ENCODE data around the gene CAV1.

CAV1 gene

DNA sequence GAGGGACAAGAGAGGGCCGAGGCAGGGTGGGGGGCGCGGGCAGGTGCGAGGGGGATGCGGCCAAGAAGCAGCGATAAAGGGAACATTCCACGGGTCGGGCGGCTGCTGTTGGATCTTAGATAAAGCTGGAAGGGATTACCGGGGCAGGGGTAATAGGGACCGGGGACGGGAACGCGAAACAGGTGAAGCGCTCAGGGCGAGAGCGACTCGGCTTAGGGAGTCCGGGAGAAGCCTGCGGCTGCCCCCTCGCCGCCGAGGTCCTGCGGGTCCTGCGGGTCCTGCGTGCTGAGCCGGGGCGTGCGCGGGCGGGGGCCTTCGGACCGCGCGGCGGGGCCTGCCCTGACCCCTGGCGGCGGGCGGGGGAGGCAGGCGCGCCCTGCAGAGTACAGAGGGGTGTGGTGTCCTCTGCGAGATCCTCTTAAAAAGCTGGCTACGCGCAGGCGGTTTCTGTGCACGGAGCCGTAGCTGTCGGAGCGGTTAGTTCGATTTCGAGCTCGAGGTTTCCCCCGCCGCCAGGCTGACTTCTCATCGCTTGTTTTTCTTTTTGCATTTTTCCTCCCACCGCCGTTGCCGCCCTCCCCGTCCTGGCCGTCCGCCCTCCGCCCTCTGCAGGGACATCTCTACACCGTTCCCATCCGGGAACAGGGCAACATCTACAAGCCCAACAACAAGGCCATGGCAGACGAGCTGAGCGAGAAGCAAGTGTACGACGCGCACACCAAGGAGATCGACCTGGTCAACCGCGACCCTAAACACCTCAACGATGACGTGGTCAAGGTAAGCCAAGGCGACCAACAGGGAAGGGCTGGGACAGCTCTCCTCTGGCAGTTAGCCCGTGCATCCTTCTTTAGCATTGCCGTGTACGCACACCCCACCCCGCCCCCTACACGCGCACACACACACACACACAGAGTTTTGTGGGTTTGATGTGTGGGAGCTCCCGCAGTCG lies 1.4 kb downstream of the CAV1 start:
- no peaks in the 10 kb centered on the region for H3K9me3 ChIP-seq (ENCODE audit: control insufficient read depth, low read length)
- peak overlapping the region; percentile 74 for H3K9ac ChIP-seq (ENCODE audit: low read length)
- H3K4me3 ChIP-seq (ENCODE audit: low read length): peak overlapping the region; percentile 68
- peaks cover 38% of the 10 kb centered on the region for H3K27me3 ChIP-seq (ENCODE audit: control insufficient read depth, insufficient read depth, low read length)
- no peaks in the 10 kb centered on the region for H3K36me3 ChIP-seq (ENCODE audit: control insufficient read depth, insufficient read depth, low read length)
- peaks cover 11% of the 10 kb centered on the region for H3K4me1 ChIP-seq (ENCODE audit: control insufficient read depth, insufficient read depth, low read length)

DNA sequence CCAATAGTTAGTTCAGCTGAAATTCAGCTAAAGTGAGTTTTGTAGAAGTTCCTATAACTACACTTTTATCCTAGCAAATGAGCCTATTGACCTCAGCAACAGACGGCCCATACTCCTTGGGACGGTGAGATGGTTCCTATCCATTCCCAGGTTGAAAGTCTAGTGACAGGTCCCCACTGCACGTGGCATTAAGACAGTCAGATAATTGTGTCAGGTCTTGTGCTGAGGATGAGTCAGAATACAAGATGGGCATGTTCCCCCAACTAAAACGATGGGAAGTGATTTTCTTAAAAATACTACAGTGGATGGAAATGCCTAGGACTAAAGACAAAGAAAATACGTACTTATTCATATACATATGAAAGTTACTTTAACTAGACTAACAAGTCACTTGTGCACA lies 2.1 kb downstream of the CAV1 start:
- H3K4me1 ChIP-seq (ENCODE audit: control insufficient read depth, insufficient read depth, low read length): peaks cover 11% of the 10 kb centered on the region
- no peaks in the 10 kb centered on the region for H3K36me3 ChIP-seq (ENCODE audit: control insufficient read depth, insufficient read depth, low read length)
- no peak overlapping the region for H3K4me3 ChIP-seq (ENCODE audit: low read length)
- H3K9ac ChIP-seq (ENCODE audit: low read length): no peak overlapping the region
- peaks cover 38% of the 10 kb centered on the region for H3K27me3 ChIP-seq (ENCODE audit: control insufficient read depth, insufficient read depth, low read length)
- H3K9me3 ChIP-seq (ENCODE audit: control insufficient read depth, low read length): no peaks in the 10 kb centered on the region

DNA sequence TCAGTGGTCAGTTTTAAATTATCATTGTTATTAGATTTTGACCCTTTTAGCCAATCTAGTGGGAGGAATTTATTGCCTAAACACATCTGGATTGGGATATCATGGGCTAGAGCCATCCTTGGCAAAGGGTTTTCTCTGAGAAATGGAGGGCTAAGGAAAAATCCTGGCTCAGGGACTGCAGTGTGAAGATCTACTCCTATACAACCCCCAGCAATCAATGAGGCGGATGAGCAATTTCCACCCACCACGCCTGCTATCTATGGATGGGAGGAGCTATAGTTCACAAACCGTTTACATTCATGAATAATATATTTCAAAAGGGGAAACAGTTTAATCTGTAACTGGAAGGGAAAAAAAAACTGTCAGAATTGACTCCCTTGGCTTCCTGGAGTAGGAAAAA lies 2.7 kb downstream of the CAV1 start:
- H3K9me3 ChIP-seq (ENCODE audit: control insufficient read depth, low read length): no peaks in the 10 kb centered on the region
- H3K27me3 ChIP-seq (ENCODE audit: control insufficient read depth, insufficient read depth, low read length): peaks cover 38% of the 10 kb centered on the region
- H3K4me3 ChIP-seq (ENCODE audit: low read length): no peak overlapping the region
- H3K36me3 ChIP-seq (ENCODE audit: control insufficient read depth, insufficient read depth, low read length): no peaks in the 10 kb centered on the region
- H3K4me1 ChIP-seq (ENCODE audit: control insufficient read depth, insufficient read depth, low read length): peaks cover 11% of the 10 kb centered on the region
- peak overlapping the region; percentile 2 for H3K9ac ChIP-seq (ENCODE audit: low read length)

- peaks cover 11% of the 10 kb centered on the region for H3K4me1 ChIP-seq (ENCODE audit: control insufficient read depth, insufficient read depth, low read length)
- H3K27me3 ChIP-seq (ENCODE audit: control insufficient read depth, insufficient read depth, low read length): peaks cover 38% of the 10 kb centered on the region
- no peaks in the 10 kb centered on the region for H3K36me3 ChIP-seq (ENCODE audit: control insufficient read depth, insufficient read depth, low read length)
- no peaks in the 10 kb centered on the region for H3K9me3 ChIP-seq (ENCODE audit: control insufficient read depth, low read length)
- no peak overlapping the region for H3K4me3 ChIP-seq (ENCODE audit: low read length)
- H3K9ac ChIP-seq (ENCODE audit: low read length): peak overlapping the region; percentile 31
Observed at GRCh38 chr7:116528008-116528789, 3.4 kb downstream of the CAV1 start.

- Histone ChIP-seq H3K4me3 (ENCODE audit: low read length) (no peak overlapping the region), H3K4me1 (ENCODE audit: control insufficient read depth, insufficient read depth, low read length) (peaks cover 11% of the 10 kb centered on the region), H3K36me3 (ENCODE audit: control insufficient read depth, insufficient read depth, low read length) (no peaks in the 10 kb centered on the region)
Observed at GRCh38 chr7:116529250-116529649, 4.4 kb downstream of the CAV1 start.

GRCh38 chr7:116530107-116530820 lies 5.4 kb downstream of the CAV1 start:
- no peak overlapping the region for H3K4me3 ChIP-seq (ENCODE audit: low read length)
- no peak overlapping the region for H3K9ac ChIP-seq (ENCODE audit: low read length)
- H3K36me3 ChIP-seq (ENCODE audit: control insufficient read depth, insufficient read depth, low read length): no peaks in the 10 kb centered on the region
- peaks cover 29% of the 10 kb centered on the region for H3K27me3 ChIP-seq (ENCODE audit: control insufficient read depth, insufficient read depth, low read length)
- H3K9me3 ChIP-seq (ENCODE audit: control insufficient read depth, low read length): no peaks in the 10 kb centered on the region
- H3K4me1 ChIP-seq (ENCODE audit: control insufficient read depth, insufficient read depth, low read length): peaks cover 5% of the 10 kb centered on the region

More at GRCh38 chr7:116529250-116529649, 4.4 kb downstream of the CAV1 start:
- Histone ChIP-seq H3K27me3 (ENCODE audit: control insufficient read depth, insufficient read depth, low read length) (peaks cover 38% of the 10 kb centered on the region), H3K9ac (ENCODE audit: low read length) (no peak overlapping the region), H3K9me3 (ENCODE audit: control insufficient read depth, low read length) (no peaks in the 10 kb centered on the region)

GRCh38 chr7:116532102-116532688 lies 7.4 kb downstream of the CAV1 start:
- no peaks in the 10 kb centered on the region for H3K36me3 ChIP-seq (ENCODE audit: control insufficient read depth, insufficient read depth, low read length)
- H3K4me1 ChIP-seq (ENCODE audit: control insufficient read depth, insufficient read depth, low read length): no peaks in the 10 kb centered on the region
- peaks cover 11% of the 10 kb centered on the region for H3K27me3 ChIP-seq (ENCODE audit: control insufficient read depth, insufficient read depth, low read length)
- no peak overlapping the region for H3K9ac ChIP-seq (ENCODE audit: low read length)
- H3K9me3 ChIP-seq (ENCODE audit: control insufficient read depth, low read length): no peaks in the 10 kb centered on the region
- H3K4me3 ChIP-seq (ENCODE audit: low read length): no peak overlapping the region

GRCh38 chr7:116534790-116535189 lies 10.0 kb downstream of the CAV1 start:
- H3K36me3 ChIP-seq (ENCODE audit: control insufficient read depth, insufficient read depth, low read length): no peaks in the 10 kb centered on the region
- no peaks in the 10 kb centered on the region for H3K4me1 ChIP-seq (ENCODE audit: control insufficient read depth, insufficient read depth, low read length)
- H3K27me3 ChIP-seq (ENCODE audit: control insufficient read depth, insufficient read depth, low read length): no peaks in the 10 kb centered on the region
- no peak overlapping the region for H3K4me3 ChIP-seq (ENCODE audit: low read length)
- H3K9me3 ChIP-seq (ENCODE audit: control insufficient read depth, low read length): no peaks in the 10 kb centered on the region
- H3K9ac ChIP-seq (ENCODE audit: low read length): no peak overlapping the region

GRCh38 chr7:116535416-116535815 lies 10.6 kb downstream of the CAV1 start:
- Histone ChIP-seq H3K9me3 (ENCODE audit: control insufficient read depth, low read length) (no peaks in the 10 kb centered on the region), H3K27me3 (ENCODE audit: control insufficient read depth, insufficient read depth, low read length) (no peaks in the 10 kb centered on the region), H3K9ac (ENCODE audit: low read length) (no peak overlapping the region), H3K4me1 (ENCODE audit: control insufficient read depth, insufficient read depth, low read length) (no peaks in the 10 kb centered on the region), H3K4me3 (ENCODE audit: low read length) (no peak overlapping the region), H3K36me3 (ENCODE audit: control insufficient read depth, insufficient read depth, low read length) (no peaks in the 10 kb centered on the region)

DNA sequence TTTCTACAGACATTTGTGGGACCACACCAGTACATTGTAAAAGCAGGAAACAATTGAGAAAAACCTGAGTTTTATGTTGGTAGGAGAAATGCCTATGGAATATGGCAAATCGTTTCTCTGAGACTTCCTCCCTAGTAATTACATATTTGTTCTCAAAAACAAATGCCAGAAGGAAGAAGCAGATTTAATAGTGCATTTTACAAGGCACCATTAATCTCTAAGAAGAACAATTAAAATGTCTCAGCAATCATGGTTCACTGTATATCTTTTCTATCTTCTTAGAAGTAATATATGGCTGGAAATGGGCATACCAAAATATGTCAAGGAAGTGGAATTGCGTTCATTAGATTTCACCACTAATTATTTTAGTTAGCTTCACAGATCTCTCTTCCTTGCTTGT lies 13.3 kb downstream of the CAV1 start:
- Histone ChIP-seq H3K27me3 (ENCODE audit: control insufficient read depth, insufficient read depth, low read length) (no peaks in the 10 kb centered on the region), H3K9ac (ENCODE audit: low read length) (no peak overlapping the region), H3K4me1 (ENCODE audit: control insufficient read depth, insufficient read depth, low read length) (no peaks in the 10 kb centered on the region), H3K4me3 (ENCODE audit: low read length) (no peak overlapping the region), H3K36me3 (ENCODE audit: control insufficient read depth, insufficient read depth, low read length) (no peaks in the 10 kb centered on the region), H3K9me3 (ENCODE audit: control insufficient read depth, low read length) (no peaks in the 10 kb centered on the region)

- no peak overlapping the region for H3K9ac ChIP-seq (ENCODE audit: low read length)
Observed at GRCh38 chr7:116539879-116540278, 15.0 kb downstream of the CAV1 start.

More at GRCh38 chr7:116539879-116540278, 15.0 kb downstream of the CAV1 start:
- Histone ChIP-seq H3K36me3 (ENCODE audit: control insufficient read depth, insufficient read depth, low read length) (no peaks in the 10 kb centered on the region), H3K4me1 (ENCODE audit: control insufficient read depth, insufficient read depth, low read length) (no peaks in the 10 kb centered on the region), H3K4me3 (ENCODE audit: low read length) (no peak overlapping the region), H3K27me3 (ENCODE audit: control insufficient read depth, insufficient read depth, low read length) (no peaks in the 10 kb centered on the region), H3K9me3 (ENCODE audit: control insufficient read depth, low read length) (no peaks in the 10 kb centered on the region)
